Hepatocyte (in vitro differentiated cells): ENCODE measurements around the gene SARDH. TPM values are rescaled to one million over a fixed set of nuclear protein-coding genes. Genes with fewer than 3 reads are reported as not detected.
A peak's percentile ranks its signal among the peaks of the same experiment; 100 is the strongest.

Experiments
- DNase-seq: peaks from one replicate; pipeline ENCODE4 v3.0.0-alpha.2; 2016; ENCODE audit warnings: low spot score
- H2AFZ ChIP-seq: fragments of 200-600 bp; sonication (generic); 2 replicates; pipeline ENCODE4 v1.6.0; 2016; ENCODE audit warnings: antibody characterized with exemption, mild to moderate bottlenecking
- H3K27ac ChIP-seq: fragments of 200-600 bp; sonication (generic); 2 replicates; pipeline ENCODE4 v1.5.1; 2016; ENCODE audit warnings: mild to moderate bottlenecking
- H3K27me3 ChIP-seq: fragments of 200-600 bp; sonication (generic); 2 replicates; pipeline ENCODE4 v1.6.1; 2016
- H3K36me3 ChIP-seq: fragments of 200-600 bp; sonication (generic); replicated peaks from 2 replicates; pipeline ENCODE4 v1.5.1; 2016; ENCODE audit warnings: low read depth; ENCODE audit not compliant: insufficient read depth
- H3K4me1 ChIP-seq: fragments of 200-600 bp; sonication (generic); 2 replicates; pipeline ENCODE4 v1.5.1; 2016; ENCODE audit warnings: mild to moderate bottlenecking, moderate library complexity; ENCODE audit not compliant: insufficient read depth
- H3K4me2 ChIP-seq: fragments of 200-600 bp; sonication (generic); 2 replicates; pipeline ENCODE4 v1.6.0; 2016
- H3K4me3 ChIP-seq: fragments of 200-600 bp; sonication (generic); 2 replicates; pipeline ENCODE4 v1.5.1; 2016; ENCODE audit warnings: mild to moderate bottlenecking
- H3K79me2 ChIP-seq: fragments of 200-600 bp; sonication (generic); 2 replicates; pipeline ENCODE4 v1.6.0; 2017; ENCODE audit warnings: mild to moderate bottlenecking
- H3K9me2 ChIP-seq: fragments of 200-600 bp; sonication (generic); replicated peaks from 2 replicates; pipeline ENCODE4 v1.6.0; 2017; ENCODE audit warnings: mild to moderate bottlenecking; ENCODE audit not compliant: insufficient read depth
- H3K9me3 ChIP-seq: fragments of 200-600 bp; sonication (generic); 2 replicates; pipeline ENCODE4 v1.5.1; 2016; ENCODE audit warnings: low read depth, mild to moderate bottlenecking
- H4K20me1 ChIP-seq: fragments of 200-600 bp; sonication (generic); 2 replicates; pipeline ENCODE4 v1.6.0; 2016; ENCODE audit warnings: mild to moderate bottlenecking; ENCODE audit not compliant: insufficient read depth, poor library complexity, severe bottlenecking
- EZH2 ChIP-seq: fragments of 200-600 bp; sonication (generic); IDR thresholded peaks from 2 replicates; pipeline ENCODE4 v1.6.1; 2016; ENCODE audit warnings: antibody characterized with exemption, mild to moderate bottlenecking, borderline replicate concordance
- EZH2phosphoT487 ChIP-seq: fragments of 200-600 bp; sonication (generic); IDR thresholded peaks from one replicate; pipeline ENCODE4 v1.6.1; 2018; ENCODE audit warnings: antibody characterized with exemption, mild to moderate bottlenecking, low read depth, moderate library complexity; ENCODE audit not compliant: unreplicated experiment, severe bottlenecking
- WGBS: methylation state at CpG from one replicate; pipeline ENCODE4 v1.1.6; 2016; ENCODE audit warnings: low lambda C conversion rate; ENCODE audit errors: missing lambda C conversion rate; 5-methylcytosine and 5-hydroxymethylcytosine counted together
- polyA plus RNA-seq: library from polyadenylated mRNA; unstranded; fragments of >200 nt; fragmentation: Nextera tagmentation; extraction: Ambion mirVana; gene quantifications from 2 replicates; pipeline ENCODE4 v1.2.1, GENCODE V29; 2016
- total RNA-seq: library from RNA; depleted of rRNA; stranded (reverse); fragments of >200 nt; gene quantifications from 2 replicates; pipeline ENCODE4 v1.2.3, GENCODE V29; 2014
- TF ChIP-seq, protein P1 (sequence below): fragments of 200-600 bp; sonication (generic); IDR thresholded peaks from 2 replicates; pipeline ENCODE4 v1.5.1; 2016; ENCODE audit warnings: antibody characterized with exemption, mild to moderate bottlenecking; ENCODE audit not compliant: poor library complexity

Gene SARDH
- total and polyA plus RNA-seq, 2 experiments from 2014 or later: 7.5 to 9.8 TPM

DNA sequence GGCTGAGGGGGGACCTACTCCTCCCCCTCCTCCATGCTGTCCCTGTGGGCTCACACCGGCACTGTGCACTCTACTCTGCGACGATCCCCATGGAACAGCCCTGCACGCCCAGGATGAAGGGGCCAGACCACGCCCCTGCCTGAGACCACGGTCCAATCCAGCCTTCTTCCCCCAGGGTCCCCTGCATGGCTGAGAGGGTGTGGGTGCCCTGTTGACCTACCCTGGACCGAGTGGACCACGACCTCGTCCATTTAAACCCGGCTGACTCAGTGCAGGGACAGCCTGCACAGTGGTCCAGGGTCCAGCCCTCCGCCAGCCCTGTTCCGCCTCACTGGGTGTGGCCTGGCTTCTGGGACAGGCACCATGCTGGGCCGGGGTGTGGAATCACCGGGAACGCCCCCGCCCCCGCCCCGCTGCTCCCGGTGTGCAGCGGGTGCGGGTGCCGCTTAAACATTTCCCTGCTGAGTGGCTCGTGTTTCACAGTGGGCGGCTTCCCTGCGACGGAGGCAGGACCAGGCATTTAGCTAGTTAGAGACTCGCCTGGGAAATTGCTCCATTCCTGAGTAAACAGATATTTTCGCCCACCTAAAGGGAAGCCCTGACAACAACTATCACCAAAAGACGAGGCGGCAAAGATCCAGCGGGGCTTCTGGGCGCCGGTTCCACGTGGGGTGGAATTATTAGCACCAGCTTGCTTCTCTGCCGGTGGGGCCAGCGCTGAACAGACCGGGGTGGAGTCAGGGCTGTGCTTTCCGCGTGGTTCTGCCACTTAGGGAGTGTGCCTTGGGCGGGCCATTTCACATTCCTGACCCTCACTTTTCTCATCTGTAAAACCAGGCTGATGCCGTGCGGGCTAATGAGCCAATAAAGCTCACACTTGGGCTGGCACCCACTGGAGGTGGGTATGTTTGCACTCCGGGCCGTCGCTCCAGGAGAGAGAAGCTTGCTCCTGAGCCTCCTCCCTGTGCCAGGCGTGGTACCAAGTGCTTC lies 79.4 kb downstream of the SARDH start:
- no peaks in the 10 kb centered on the region for H4K20me1 ChIP-seq

GRCh38 chr9:133657120-133657661 lies 81.0 kb downstream of the SARDH start:
- no peaks in the 10 kb centered on the region for H3K36me3 ChIP-seq
- peaks cover 4% of the 10 kb centered on the region for H3K27me3 ChIP-seq
- no peaks in the 10 kb centered on the region for H4K20me1 ChIP-seq
- 91% methylated on average over 11 of the region's 13 CpGs for WGBS
- no peaks in the 10 kb centered on the region for H3K9me3 ChIP-seq
- no peak for DNase-seq
- H3K4me1 ChIP-seq: peaks cover 8% of the 10 kb centered on the region
- no peaks in the 10 kb centered on the region for H3K9me2 ChIP-seq
- no peak overlapping the region for H3K27ac ChIP-seq
- no peak for TF ChIP-seq EZH2
- TF ChIP-seq, protein P1, sequence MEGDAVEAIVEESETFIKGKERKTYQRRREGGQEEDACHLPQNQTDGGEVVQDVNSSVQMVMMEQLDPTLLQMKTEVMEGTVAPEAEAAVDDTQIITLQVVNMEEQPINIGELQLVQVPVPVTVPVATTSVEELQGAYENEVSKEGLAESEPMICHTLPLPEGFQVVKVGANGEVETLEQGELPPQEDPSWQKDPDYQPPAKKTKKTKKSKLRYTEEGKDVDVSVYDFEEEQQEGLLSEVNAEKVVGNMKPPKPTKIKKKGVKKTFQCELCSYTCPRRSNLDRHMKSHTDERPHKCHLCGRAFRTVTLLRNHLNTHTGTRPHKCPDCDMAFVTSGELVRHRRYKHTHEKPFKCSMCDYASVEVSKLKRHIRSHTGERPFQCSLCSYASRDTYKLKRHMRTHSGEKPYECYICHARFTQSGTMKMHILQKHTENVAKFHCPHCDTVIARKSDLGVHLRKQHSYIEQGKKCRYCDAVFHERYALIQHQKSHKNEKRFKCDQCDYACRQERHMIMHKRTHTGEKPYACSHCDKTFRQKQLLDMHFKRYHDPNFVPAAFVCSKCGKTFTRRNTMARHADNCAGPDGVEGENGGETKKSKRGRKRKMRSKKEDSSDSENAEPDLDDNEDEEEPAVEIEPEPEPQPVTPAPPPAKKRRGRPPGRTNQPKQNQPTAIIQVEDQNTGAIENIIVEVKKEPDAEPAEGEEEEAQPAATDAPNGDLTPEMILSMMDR: no peak
- no peak for TF ChIP-seq EZH2phosphoT487
- no peak overlapping the region for H3K4me3 ChIP-seq
- H2AFZ ChIP-seq: no peak overlapping the region
- no peaks in the 10 kb centered on the region for H3K79me2 ChIP-seq
- H3K4me2 ChIP-seq: no peak overlapping the region

More for the DNA sequence above, 79.4 kb downstream of the SARDH start:
- Histone ChIP-seq H3K4me1 (peaks cover 8% of the 10 kb centered on the region), H3K27ac (no peak overlapping the region), H3K79me2 (no peaks in the 10 kb centered on the region), H3K9me3 (no peaks in the 10 kb centered on the region), H3K4me3 (no peak overlapping the region), H3K4me2 (peak overlapping the region; percentile 74), H3K9me2 (no peaks in the 10 kb centered on the region), H2AFZ (peak overlapping the region; percentile 13), H3K36me3 (no peaks in the 10 kb centered on the region), H3K27me3 (peaks cover 4% of the 10 kb centered on the region)
- WGBS: 14% methylated on average over 40 of the region's 46 CpGs
- no peak for TF ChIP-seq EZH2phosphoT487
- DNase-seq: peak; percentile 83

GRCh38 chr9:133656211-133657119 lies 81.7 kb downstream of the SARDH start:
- no peaks in the 10 kb centered on the region for H3K9me3 ChIP-seq
- WGBS: 81% methylated on average over 36 of the region's 36 CpGs
- no peaks in the 10 kb centered on the region for H3K9me2 ChIP-seq
- peaks cover 8% of the 10 kb centered on the region for H3K4me1 ChIP-seq
- H3K36me3 ChIP-seq: no peaks in the 10 kb centered on the region
- H3K79me2 ChIP-seq: no peaks in the 10 kb centered on the region
- no peak overlapping the region for H3K27ac ChIP-seq
- TF ChIP-seq, protein P1: no peak
- no peak for TF ChIP-seq EZH2
- TF ChIP-seq EZH2phosphoT487: no peak
- H2AFZ ChIP-seq: no peak overlapping the region
- no peaks in the 10 kb centered on the region for H4K20me1 ChIP-seq
- H3K27me3 ChIP-seq: peaks cover 4% of the 10 kb centered on the region
- H3K4me3 ChIP-seq: no peak overlapping the region
- DNase-seq: no peak
- H3K4me2 ChIP-seq: no peak overlapping the region
